Fibroblast of skin of scalp (primary cell): Measurements from ENCODE around the gene AACS.
"Not testable (repeated sequence)": the region's sequence is repeated elsewhere in the genome, so short reads cannot be mapped to it uniquely, and the experiment has no call there.

Source experiments
- DNase-seq: peaks from one replicate; pipeline ENCODE4 v3.0.0-alpha.2; 2013

The AACS gene

GRCh38 chr12:125056306-125056705, 8.9 kb upstream of the AACS start:
- DNase-seq: no peak

DNA sequence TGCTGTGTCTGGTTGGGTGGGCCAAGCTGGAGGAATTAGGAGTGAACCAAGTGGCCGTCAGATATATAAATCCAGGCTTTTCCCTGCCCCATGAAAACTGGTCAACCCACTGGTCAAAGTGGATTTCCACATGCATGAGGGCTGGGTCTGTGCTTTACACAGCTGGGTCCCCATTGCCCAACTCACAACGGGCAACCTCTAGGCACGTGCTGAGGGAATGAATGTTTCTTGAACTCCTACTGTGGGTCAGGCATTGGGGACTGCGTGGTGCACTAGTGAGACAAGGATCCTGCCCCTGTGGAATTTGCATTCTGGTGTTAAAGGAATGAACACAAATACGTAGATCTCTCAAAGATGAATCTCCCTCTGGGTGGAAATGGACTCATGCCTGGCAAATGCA, 7.5 kb upstream of the AACS start:
- no peak for DNase-seq

GRCh38 chr12:125061229-125061628, 4.0 kb upstream of the AACS start:
- DNase-seq: no peak

DNA sequence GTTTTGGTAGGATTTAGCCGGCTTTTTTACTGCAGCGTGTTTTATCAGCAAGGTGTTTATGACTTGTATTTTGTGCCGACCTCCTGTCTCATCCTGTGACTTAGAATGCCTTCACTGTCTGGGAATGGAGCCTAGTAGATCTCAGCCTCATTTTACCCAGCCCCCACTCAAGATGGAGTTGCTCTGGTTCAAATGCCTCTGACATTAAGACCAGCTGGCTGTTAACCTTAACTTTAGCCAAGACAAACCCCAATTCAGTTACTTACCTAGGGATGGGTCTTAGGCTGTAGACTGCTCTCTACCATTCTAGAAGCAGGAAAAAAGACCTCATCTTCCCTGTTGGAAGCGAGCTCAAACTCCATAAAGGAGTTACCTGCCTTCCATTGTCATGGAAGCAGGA, 1.7 kb upstream of the AACS start:
- DNase-seq: not testable (repeated sequence)

- DNase-seq: no peak
These were observed 743 bp upstream of the AACS start for GRCh38 chr12:125064492-125064891.

DNA sequence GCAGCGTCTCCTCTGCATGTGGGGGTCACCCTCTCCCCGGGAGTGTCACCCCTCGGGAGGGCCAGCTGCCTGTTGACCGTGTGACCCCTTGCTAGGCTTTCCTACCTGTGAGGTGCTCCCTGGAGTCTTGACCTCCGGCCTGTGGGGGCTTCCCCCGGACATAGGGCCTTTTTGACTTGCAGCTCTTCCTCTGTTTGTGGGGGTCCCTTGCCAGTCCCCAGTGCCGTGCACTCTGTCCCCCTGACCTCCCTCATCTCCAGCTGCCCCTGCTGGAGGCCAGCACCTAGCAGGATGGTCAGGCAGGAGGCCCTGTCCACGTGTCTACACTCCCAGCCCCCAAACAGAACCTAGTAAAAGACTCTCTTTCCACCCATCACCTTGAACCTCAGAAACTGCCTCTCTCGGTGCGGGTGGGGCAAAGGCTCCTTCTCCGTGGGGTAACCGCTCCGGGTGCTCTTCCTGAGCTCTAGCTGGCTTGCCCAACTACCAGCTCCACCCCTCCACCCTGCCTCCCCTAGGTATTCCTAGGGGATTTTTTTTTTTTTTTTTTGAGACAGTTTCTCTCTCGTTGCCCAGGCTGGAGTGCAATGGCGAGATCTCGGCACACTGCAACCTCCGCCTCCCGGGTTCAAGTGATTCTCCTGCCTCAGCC, 810 bp downstream of the AACS start:
- no peak for DNase-seq

GRCh38 chr12:125068391-125068790, 3.2 kb downstream of the AACS start:
- no peak for DNase-seq

GRCh38 chr12:125069616-125070015, 4.4 kb downstream of the AACS start:
- no peak for DNase-seq

- no peak for DNase-seq
These were observed 4.9 kb downstream of the AACS start for GRCh38 chr12:125070112-125070511.

DNA sequence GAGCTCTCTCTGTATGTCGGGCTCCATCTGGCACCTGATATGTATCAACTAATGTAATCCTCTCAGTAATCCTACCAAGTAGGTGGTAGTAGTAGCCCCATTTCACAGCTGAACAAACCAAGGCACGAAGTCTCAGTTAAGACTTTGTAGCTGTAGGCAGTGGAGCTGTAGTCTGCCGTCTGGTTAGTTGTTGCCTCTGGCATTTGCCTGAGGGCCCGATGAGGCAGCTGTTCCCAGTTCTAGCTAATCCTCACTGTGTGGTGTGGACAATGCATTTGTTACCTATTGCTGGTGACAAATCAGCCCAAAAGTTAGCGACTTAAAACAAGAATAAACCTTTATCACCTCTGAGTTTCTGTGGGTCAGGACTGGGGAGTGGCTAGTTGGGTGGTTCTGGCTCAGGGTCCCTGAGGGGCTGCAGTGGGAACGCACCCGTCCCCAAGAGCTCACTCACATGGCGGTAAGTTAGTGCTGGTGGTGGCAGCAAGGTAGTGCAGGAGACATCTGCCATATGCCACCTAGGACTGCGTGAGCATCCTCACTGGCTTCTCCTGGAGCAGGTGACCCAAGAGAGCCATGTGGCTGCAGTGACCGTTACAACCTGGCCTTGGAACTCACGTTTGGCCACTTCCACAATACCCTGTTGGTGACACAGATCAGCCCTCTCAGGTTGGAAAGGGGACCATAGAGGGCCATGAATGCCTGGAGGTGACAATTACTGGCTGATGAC, 5.6 kb downstream of the AACS start:
- no peak for DNase-seq

GRCh38 chr12:125071456-125071855, 6.2 kb downstream of the AACS start:
- no peak for DNase-seq

DNA sequence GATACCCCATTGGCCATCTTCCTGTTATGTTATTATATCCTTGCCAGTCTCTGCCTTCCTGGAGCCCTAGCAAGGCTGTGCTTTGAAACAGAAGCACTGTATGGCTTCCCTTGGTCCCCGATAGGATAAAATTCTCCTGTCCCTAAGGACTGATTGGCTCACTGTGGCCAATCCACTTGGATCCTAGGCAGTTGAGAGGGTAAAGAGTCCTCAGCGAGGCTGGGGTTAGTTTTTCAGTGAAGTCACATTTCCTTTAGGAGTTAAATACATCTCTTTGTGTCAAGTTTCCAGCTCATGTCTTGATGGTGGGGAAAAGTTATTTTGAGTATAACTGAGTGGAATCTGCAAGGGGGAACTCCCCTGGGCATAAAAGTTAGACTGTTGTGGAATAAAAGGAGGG, 7.3 kb downstream of the AACS start:
- no peak for DNase-seq

DNA sequence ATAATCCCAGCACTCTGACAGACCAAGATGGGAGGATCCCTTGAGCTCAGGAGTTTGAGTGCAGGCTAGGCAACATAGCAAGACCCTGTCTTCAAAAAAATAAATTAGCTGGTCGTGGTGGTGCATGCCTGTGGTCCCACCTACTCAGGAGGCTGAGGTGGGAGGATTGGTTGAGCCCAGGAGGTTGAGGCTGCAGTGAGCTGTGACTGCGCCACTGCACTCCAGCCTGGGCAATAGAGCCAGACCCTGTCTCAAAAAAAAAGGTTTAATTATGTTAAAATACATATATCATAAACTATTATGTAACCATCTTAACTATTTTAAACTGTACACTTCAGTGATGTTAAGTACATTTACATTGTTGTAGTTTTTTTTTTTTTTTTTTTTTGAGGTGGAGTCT, 9.1 kb downstream of the AACS start:
- not testable (repeated sequence) for DNase-seq

DNA sequence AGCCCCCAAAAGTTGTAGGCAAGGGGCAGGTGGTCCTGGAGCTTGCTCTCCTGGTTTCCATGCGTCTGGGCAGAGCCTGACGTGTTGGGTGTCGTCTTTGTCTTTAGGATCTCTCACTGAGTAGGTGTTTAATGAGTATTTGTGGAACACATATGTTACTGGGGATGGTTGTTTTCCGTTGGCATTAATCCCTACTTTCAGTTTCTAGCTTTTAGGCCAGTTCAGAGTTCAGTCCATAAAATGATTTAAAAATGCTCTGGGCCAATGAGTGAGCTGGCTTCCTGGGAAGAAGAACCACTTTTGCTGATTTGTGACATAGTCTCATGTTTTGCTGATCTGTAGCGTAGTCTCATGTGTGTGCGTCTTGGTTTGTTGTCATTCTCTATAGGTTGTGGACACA, 10.9 kb downstream of the AACS start:
- DNase-seq: no peak

- no peak for DNase-seq
These were observed 13.8 kb downstream of the AACS start for GRCh38 chr12:125079084-125079483.

DNA sequence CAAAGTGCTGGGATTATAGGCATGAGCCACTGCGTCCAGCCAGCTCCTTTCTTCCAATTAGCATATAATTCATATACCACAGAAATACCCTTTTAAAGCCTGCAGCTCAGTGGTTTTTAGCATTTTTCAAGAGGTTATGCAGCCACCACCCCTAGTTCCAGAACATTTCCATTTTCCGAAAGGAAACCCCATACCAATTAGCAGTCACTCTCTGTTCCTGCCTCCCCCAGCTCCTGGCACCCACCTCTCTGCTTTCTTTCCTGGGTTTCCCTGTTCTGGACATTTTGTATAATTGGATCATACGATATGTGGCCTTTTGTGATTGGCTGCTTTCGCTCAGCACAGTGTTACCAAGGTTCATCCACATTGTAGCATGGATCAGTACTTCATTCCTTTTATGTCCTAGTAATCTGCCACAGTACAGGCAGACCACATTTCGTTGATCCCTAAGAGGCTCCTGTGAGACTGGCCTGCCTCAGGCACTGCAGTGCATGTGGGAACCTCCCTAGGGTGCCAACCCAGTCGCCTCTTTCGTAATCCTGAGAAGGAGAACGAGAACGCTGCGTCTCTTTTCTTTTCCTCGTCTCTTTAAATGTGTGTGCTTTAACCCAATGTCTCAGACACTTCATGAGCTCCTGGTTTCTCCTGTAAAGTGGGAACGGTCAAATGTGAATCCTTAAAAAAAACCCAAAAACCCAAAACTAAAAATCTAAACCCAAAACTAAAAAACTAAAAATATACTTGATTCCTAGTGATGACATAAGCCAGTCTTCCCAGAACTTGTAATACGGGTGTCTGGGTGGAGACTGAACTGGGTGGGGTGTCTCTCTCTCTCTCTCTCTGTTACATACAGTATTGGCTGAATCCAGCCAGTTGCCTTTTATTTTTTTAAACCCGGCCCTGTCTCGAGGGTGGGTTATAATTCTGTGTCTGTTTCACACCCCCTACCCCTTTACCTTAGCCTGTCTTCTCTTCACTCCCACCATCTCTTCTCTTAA, 14.7 kb downstream of the AACS start:
- DNase-seq: no peak

GRCh38 chr12:125081427-125081826, 16.2 kb downstream of the AACS start:
- DNase-seq: no peak

DNA sequence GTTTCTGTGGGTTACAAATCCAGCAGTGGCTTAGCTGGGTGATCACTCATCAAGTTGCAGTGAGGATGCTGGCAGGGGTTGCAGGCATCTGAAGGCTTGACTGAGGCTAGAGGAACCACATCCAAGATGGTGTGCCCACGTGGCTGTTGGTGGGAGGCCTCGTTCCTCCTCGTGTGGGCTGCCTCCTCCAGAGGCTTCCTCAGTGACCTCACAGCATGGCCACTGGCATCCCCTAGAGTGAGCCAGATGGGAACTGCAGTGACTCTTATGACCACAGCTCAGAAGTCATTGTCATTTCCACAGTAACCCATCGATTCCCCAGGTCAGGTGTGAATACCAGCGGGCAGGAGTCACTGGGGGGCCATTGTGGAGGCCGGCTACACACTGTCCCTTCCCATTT, 17.8 kb downstream of the AACS start:
- DNase-seq: no peak

- DNase-seq: not testable (repeated sequence)
These were observed 23.0 kb downstream of the AACS start for GRCh38 chr12:125088199-125088598.

GRCh38 chr12:125089083-125089482, 23.8 kb downstream of the AACS start:
- no peak for DNase-seq

DNA sequence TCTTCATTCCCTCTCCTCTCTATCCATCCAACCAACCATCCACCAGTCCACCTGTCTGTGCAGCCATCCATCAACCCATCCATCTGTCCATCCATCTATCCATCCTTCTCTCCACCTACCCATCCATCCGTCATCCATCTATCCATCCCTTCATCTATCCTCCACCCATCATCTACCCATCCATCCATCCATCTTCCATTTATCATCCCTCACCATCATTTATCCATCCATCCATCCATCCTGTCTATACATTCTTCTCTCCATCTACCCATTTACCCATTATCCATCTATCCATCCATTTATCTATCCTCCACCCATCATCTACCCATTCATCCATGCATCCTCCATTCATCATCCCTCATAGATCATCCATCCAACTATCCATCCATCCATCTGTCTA, 24.4 kb downstream of the AACS start:
- DNase-seq: no peak

GRCh38 chr12:125090437-125090836, 25.2 kb downstream of the AACS start:
- DNase-seq: no peak

GRCh38 chr12:125091401-125091800, 26.2 kb downstream of the AACS start:
- no peak for DNase-seq
